Activated CD4-positive, alpha-beta T cell treated with anti-CD3 and anti-CD28 coated beads, Interleukin-2, amount 50 U/mL, for 24 hours (primary cell): ENCODE measurements around the gene GATC.

Source experiments
- DNase-seq, 2 donors: peaks; one replicate each; pipeline ENCODE4 v3.0.0-alpha.2; 2020; ENCODE audit warnings: low read depth in 1 of 2, low spot score in 1 of 2

GATC gene

GRCh38 chr12:120495731-120496412 is 49.6 kb downstream of the GATC start, which contains the start of gene DYNLL1:
TSS of gene DYNLL1 (plus strand) at chr12:120496113. CDS start at chr12:120496422, 309 bp downstream.
- peak; percentile 97 to 98 for DNase-seq

DNA sequence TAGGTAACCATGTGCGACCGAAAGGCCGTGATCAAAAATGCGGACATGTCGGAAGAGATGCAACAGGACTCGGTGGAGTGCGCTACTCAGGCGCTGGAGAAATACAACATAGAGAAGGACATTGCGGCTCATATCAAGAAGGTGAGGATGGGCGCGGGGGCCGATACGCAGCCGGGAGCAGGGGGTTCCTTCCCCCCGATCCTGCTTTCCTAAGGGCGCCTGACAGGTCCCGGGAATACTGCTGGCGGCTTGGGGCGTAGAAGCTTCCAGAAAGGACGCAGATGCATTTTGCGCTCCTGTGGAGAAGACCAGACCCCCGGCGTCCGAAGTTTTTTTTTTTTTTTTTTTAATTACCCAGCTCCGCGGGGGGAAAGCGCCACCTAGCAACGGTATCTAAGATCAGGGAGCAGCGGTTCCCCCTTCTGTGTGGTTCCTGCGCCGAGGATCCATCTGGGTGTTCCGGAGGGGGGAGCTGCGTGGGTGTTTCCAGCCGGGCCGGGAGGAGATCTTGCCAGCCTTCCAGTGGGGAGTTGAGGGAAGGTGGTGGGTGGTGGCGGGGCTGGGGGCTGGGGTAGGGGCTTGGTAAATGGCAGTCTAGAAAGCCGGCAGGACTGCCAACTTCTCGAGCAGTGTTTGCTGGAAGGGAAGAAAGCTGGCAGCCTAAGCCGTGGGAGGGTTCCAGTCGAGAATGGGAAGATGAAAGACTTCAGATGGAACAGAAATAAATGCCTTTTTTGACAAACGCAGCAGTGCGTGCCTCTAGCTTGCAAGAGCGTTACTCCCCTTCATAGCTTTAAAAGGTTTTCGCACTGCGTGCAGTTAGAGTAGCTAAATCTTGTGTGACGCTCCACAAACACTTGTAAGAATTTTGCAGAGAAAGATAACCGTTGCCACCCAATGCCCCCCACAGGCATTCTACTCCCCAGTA is 50.4 kb downstream of the GATC start:
- peak in 1 of 2 donors; percentile 22 for DNase-seq

DNA sequence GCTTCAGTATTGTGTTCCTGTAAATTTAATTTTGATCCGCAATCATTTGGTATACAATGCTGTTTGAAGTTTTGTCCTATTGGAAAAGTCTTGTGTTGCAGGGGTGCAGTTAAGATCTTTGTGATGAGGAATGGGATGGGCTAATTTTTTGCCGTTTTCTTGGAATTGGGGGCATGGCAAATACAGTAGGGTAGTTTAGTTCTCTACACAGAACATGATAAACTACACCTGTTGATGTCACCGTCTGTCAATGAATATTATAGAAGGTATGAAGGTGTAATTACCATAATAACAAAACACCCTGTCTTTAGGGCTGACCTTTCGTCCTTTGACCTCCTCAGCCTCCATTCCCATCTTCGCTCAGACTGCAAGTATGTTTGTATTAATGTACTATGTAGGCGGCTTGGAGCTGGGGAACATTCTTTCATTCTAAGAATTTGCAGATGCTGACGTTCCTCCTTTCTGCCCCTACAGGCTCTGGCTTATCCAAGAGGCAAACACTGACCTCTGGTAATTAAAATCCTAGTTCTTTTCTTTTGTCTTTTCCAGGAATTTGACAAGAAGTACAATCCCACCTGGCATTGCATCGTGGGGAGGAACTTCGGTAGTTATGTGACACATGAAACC is 51.4 kb downstream of the GATC start:
- DNase-seq = no peak

DNA sequence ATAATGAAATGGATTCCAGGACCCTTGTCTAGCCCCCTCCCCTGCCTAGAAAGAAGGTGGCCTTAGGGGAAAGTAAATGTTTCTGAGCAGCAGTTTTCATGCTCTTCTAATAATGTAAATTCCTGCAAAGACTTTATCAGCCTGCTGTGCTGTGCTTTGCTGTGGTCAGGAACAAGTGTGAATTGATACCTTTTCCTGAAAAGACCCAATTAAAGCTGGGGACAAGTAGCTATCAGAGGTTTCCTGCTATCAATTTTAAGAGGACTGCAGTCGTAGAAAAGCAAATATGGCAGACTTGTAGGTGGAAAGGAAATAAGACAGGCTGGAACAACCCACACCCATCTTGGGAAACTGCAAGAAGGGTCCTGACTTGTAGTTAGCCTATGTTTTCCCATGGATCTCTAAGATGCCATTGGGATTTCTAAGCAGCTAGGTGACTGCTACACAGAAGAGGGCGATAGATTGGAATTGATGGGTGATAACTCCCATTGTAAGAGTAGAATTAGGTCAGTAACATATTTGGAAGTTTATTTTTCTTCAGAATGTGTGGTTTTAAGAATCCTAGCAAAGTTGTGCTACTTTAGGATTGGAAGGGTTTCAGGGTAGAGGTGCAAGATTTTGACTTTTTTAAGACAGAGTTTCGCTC is 52.7 kb downstream of the GATC start:
- DNase-seq = no peak

DNA sequence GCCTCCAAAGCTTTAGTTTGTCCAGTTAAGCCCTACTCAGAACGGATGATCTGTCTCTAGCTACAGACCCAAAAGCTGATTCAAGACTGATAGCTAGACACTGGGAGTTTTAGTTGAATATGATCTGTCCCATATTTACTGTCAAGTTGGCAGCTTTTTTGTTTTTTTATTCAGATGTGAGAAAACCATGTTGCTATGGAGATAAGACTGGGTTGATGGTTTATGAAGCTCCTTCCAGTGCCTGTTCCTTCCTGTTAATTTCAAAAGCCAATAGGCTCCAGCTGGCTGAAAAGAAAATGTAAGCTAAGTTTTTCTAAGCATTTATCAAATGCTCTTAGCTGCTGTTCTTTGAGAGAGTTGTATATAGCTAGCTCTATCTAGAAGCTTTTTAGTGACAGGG is 54.3 kb downstream of the GATC start:
- no peak for DNase-seq

- DNase-seq = no peak
These were observed 58.3 kb downstream of the GATC start for GRCh38 chr12:120504587-120504986.

DNA sequence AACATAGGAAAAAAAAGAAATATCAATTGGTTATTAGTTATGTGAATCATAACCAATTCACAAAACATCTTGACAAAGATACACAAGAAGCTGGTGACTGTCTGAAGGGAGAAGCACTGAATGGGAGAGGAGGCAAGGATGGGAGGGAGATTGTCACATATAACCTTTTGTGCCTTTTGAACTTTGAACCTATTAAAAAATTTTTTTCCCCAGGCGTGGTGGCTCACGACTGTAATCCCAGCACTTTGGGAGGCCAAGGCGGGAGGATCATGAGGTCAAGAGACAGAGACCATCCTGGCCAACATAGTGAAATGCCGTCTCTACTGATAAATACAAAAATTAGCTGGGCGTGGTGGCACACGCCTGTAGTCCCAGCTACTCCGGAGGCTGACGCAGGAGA is 62.3 kb downstream of the GATC start:
- DNase-seq = no peak
